Mesothelial cell of epicardium (in vitro differentiated cells): ENCODE data around the gene CNPY3. TPM values are rescaled to one million over a fixed set of nuclear protein-coding genes. Genes with fewer than 3 reads are reported as not detected.

Source experiments
- DNase-seq, 2 experiments: peaks; one replicate each; pipeline ENCODE4 v3.0.0; 2021; ENCODE audit warnings: low spot score in 2 of 2; ENCODE audit not compliant: unreplicated experiment in 2 of 2
- H3K27ac Mint-ChIP-seq: 2 replicates; pipeline ENCODE4 v1.8.0; 2021; ENCODE audit warnings: mixed read lengths
- H3K27me3 Mint-ChIP-seq: 2 replicates; pipeline ENCODE4 v1.8.0; 2021; ENCODE audit warnings: low read depth, mixed read lengths
- H3K36me3 Mint-ChIP-seq: 2 replicates; pipeline ENCODE4 v1.8.0; 2021; ENCODE audit warnings: mixed read lengths
- H3K4me1 Mint-ChIP-seq: 2 replicates; pipeline ENCODE4 v1.8.0; 2021; ENCODE audit warnings: mixed read lengths
- H3K4me3 Mint-ChIP-seq: 2 replicates; pipeline ENCODE4 v1.8.0; 2021; ENCODE audit warnings: mild to moderate bottlenecking, moderate library complexity, mixed read lengths
- H3K9me3 Mint-ChIP-seq: 2 replicates; pipeline ENCODE4 v1.8.0; 2021; ENCODE audit warnings: mixed read lengths
- total RNA-seq: library from RNA; stranded (reverse); gene quantifications from 3 replicates; pipeline ENCODE4 v1.2.1, GENCODE V29; 2021
- TF ChIP-seq, protein P1 (sequence below): fragments of 200-600 bp; sonication (generic); IDR thresholded peaks from one replicate; pipeline ENCODE4 v1.5.0; 2021; ENCODE audit warnings: antibody characterized with exemption; ENCODE audit not compliant: unreplicated experiment

The CNPY3 gene
- total RNA-seq, 1 donor from 2014 or later, result 61.6 TPM

DNA sequence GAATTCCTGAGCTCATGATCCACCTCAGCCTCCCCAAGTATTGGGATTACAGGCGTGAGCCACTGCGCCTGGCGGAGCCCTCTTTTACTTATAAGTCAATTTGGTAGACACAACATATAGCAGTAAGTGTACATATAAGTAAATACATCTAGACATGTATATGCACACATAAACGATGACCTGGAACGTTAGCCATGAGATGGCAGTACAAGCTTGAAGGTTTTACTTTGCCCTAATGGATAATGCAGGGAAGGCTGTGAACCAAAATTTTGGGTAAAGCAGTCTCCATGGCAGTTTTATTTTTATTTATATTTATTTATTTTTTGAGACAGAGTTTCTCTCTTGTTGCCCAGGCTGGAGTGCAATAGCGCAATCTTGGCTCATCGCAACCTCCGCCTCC, 28.8 kb downstream of the CNPY3 start:
- TF ChIP-seq, protein P1, sequence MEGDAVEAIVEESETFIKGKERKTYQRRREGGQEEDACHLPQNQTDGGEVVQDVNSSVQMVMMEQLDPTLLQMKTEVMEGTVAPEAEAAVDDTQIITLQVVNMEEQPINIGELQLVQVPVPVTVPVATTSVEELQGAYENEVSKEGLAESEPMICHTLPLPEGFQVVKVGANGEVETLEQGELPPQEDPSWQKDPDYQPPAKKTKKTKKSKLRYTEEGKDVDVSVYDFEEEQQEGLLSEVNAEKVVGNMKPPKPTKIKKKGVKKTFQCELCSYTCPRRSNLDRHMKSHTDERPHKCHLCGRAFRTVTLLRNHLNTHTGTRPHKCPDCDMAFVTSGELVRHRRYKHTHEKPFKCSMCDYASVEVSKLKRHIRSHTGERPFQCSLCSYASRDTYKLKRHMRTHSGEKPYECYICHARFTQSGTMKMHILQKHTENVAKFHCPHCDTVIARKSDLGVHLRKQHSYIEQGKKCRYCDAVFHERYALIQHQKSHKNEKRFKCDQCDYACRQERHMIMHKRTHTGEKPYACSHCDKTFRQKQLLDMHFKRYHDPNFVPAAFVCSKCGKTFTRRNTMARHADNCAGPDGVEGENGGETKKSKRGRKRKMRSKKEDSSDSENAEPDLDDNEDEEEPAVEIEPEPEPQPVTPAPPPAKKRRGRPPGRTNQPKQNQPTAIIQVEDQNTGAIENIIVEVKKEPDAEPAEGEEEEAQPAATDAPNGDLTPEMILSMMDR, result no peak
- DNase-seq, result no peak
- H3K36me3 Mint-ChIP-seq, result peaks cover 15% of the 10 kb centered on the region

GRCh38 chr6:42959917-42960242, 30.6 kb downstream of the CNPY3 start:
- H3K36me3 Mint-ChIP-seq, result peaks cover 19% of the 10 kb centered on the region
- H3K27me3 Mint-ChIP-seq, result peaks cover 35% of the 10 kb centered on the region
- TF ChIP-seq, protein P1, result no peak
- no peak for DNase-seq
- H3K4me1 Mint-ChIP-seq, result peaks cover 13% of the 10 kb centered on the region
- H3K27ac Mint-ChIP-seq, result no peak overlapping the region
- no peaks in the 10 kb centered on the region for H3K9me3 Mint-ChIP-seq
- H3K4me3 Mint-ChIP-seq, result peak overlapping the region; percentile 74

More for the DNA sequence above, 28.8 kb downstream of the CNPY3 start:
- Mint-ChIP-seq H3K4me3 (no peak overlapping the region), H3K27me3 (peaks cover 35% of the 10 kb centered on the region), H3K9me3 (no peaks in the 10 kb centered on the region), H3K4me1 (peaks cover 13% of the 10 kb centered on the region), H3K27ac (no peak overlapping the region)

GRCh38 chr6:42960243-42961019, 31.2 kb downstream of the CNPY3 start, which contains the start of gene GNMT:
TSS of gene GNMT (plus strand) at chr6:42960754. CDS start at chr6:42960768, 14 bp downstream.
- Mint-ChIP-seq H3K4me3 (peak within 1 kb of the TSS; percentile 74), H3K36me3 (peaks cover 19% of the 10 kb centered on the region), H3K9me3 (no peaks in the 10 kb centered on the region), H3K4me1 (peaks cover 13% of the 10 kb centered on the region), H3K27me3 (peaks cover 35% of the 10 kb centered on the region), H3K27ac (no peak within 1 kb of the TSS)
- DNase-seq, result peak; percentile 45 to 76
- TF ChIP-seq, protein P1, result no peak

DNA sequence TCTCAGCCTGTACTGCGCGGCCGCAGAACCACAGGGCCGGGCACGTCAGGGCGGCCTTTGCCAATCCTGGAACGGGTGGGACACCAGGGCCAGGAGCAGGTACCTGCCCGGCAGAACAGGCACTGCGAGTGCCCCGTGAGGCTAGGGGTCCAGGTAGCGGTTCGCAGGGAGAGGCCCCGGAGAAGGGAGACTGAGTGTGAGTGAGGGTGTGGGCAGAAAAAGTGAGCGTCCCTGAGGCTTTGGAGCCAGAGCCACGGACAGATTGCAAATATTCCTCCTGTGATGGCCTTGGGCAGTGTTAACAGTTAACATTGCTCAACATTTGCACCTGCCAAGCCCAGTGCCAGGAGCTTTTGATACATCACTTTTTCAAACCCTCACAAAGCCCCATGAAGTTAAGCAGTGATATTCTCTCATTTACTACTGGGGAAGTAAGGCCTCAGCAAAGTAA, 31.8 kb downstream of the CNPY3 start:
- H3K4me3 Mint-ChIP-seq, result peak overlapping the region; percentile 74
- DNase-seq, result no peak
- H3K9me3 Mint-ChIP-seq, result no peaks in the 10 kb centered on the region
- peaks cover 19% of the 10 kb centered on the region for H3K36me3 Mint-ChIP-seq
- peaks cover 35% of the 10 kb centered on the region for H3K27me3 Mint-ChIP-seq
- TF ChIP-seq, protein P1, result no peak
- H3K27ac Mint-ChIP-seq, result no peak overlapping the region
- peaks cover 13% of the 10 kb centered on the region for H3K4me1 Mint-ChIP-seq

DNA sequence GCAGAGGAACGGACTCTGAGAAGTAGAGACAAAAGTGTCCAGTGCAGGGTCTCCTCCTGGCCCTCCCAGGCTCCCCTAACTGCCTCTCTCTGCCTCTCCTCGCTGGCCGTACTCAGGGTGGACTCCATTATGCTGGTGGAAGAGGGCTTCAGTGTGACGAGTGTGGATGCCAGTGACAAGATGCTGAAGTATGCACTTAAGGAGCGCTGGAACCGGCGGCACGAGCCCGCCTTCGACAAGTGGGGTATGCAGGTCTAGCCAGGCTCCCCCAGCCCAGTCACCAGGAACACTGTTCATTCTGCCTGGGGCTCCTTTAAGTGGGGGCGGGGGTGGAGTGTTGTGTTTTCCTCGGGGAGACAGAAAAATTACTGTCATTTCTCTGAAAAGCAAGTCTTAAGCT, 32.8 kb downstream of the CNPY3 start:
- TF ChIP-seq, protein P1, result no peak
- H3K27ac Mint-ChIP-seq, result no peak overlapping the region
- H3K36me3 Mint-ChIP-seq, result peaks cover 17% of the 10 kb centered on the region
- H3K9me3 Mint-ChIP-seq, result no peaks in the 10 kb centered on the region
- H3K27me3 Mint-ChIP-seq, result peaks cover 35% of the 10 kb centered on the region
- H3K4me1 Mint-ChIP-seq, result peaks cover 13% of the 10 kb centered on the region
- DNase-seq, result no peak
- no peak overlapping the region for H3K4me3 Mint-ChIP-seq
